ENCODE results near the gene ADGRA3. TPM values are rescaled to one million over a fixed set of nuclear protein-coding genes. Genes with fewer than 3 reads are reported as not detected.

Gene ADGRA3
- total RNA-seq, 6 experiments from 2014 or later: 15.1 to 19.0 (median 17.7) TPM

- Mint-ChIP-seq H3K9me3 (no peaks in the 10 kb centered on the region), H3K4me3 (no peak overlapping the region), H3K27ac (no peak overlapping the region), H3K27me3 (ENCODE audit: insufficient read depth) (no peaks in the 10 kb centered on the region; the same call in 1 of the 2 replicates), H3K36me3 (ENCODE audit: low read depth) (peaks cover 6% of the 10 kb centered on the region; the same call in 1 of the 2 replicates), H3K4me1 (ENCODE audit: low read depth) (no peaks in the 10 kb centered on the region)
- DNase-seq: no peak
- no peak for TF ChIP-seq CTCF (IDR thresholded peaks at IDR 0.05)
These were observed 71.1 kb downstream of the ADGRA3 start for GRCh38 chr4:22444813-22445212.

- no peak for TF ChIP-seq CTCF (IDR thresholded peaks at IDR 0.05)
- no peak for DNase-seq
- Mint-ChIP-seq H3K4me1 (ENCODE audit: low read depth) (no peaks in the 10 kb centered on the region), H3K27me3 (ENCODE audit: insufficient read depth) (no peaks in the 10 kb centered on the region), H3K36me3 (ENCODE audit: low read depth) (0 out of 2 replicates have a peak, but pooled peaks cover under 1% of the 10 kb centered on the region), H3K4me3 (no peak overlapping the region), H3K27ac (no peak overlapping the region), H3K9me3 (no peaks in the 10 kb centered on the region)
These were observed 72.9 kb downstream of the ADGRA3 start for GRCh38 chr4:22442956-22443355.

- Mint-ChIP-seq H3K4me3 (no peak overlapping the region), H3K27me3 (ENCODE audit: insufficient read depth) (no peaks in the 10 kb centered on the region)
These were observed 74.9 kb downstream of the ADGRA3 start for GRCh38 chr4:22440999-22441398.

GRCh38 chr4:22439947-22440346, 75.9 kb downstream of the ADGRA3 start:
- no peak for DNase-seq
- H3K9me3 Mint-ChIP-seq: no peaks in the 10 kb centered on the region
- peaks cover 5% of the 10 kb centered on the region; the same call in 1 of the 2 replicates for H3K36me3 Mint-ChIP-seq (ENCODE audit: low read depth)

More at GRCh38 chr4:22440999-22441398, 74.9 kb downstream of the ADGRA3 start:
- Mint-ChIP-seq H3K4me1 (ENCODE audit: low read depth) (no peaks in the 10 kb centered on the region), H3K36me3 (ENCODE audit: low read depth) (no peaks in the 10 kb centered on the region), H3K9me3 (no peaks in the 10 kb centered on the region), H3K27ac (no peak overlapping the region)
- no peak for DNase-seq
- no peak for TF ChIP-seq CTCF (IDR thresholded peaks at IDR 0.05)

GRCh38 chr4:22435652-22436051, 80.2 kb downstream of the ADGRA3 start:
- Mint-ChIP-seq H3K9me3 (no peaks in the 10 kb centered on the region), H3K4me3 (no peak overlapping the region), H3K36me3 (ENCODE audit: low read depth) (peaks cover 5% of the 10 kb centered on the region; the same call in 1 of the 2 replicates), H3K4me1 (ENCODE audit: low read depth) (no peaks in the 10 kb centered on the region), H3K27ac (no peak overlapping the region), H3K27me3 (ENCODE audit: insufficient read depth) (no peaks in the 10 kb centered on the region)
- no peak for DNase-seq
- TF ChIP-seq CTCF (IDR thresholded peaks at IDR 0.05): no peak

More at GRCh38 chr4:22439947-22440346, 75.9 kb downstream of the ADGRA3 start:
- Mint-ChIP-seq H3K27ac (no peak overlapping the region), H3K4me3 (no peak overlapping the region), H3K27me3 (ENCODE audit: insufficient read depth) (no peaks in the 10 kb centered on the region), H3K4me1 (ENCODE audit: low read depth) (no peaks in the 10 kb centered on the region)
- no peak for TF ChIP-seq CTCF (IDR thresholded peaks at IDR 0.05)

GRCh38 chr4:22434895-22435294, 81.0 kb downstream of the ADGRA3 start:
- peak; percentile 52 for TF ChIP-seq CTCF (IDR thresholded peaks at IDR 0.05)
- Mint-ChIP-seq H3K9me3 (no peaks in the 10 kb centered on the region), H3K27ac (no peak overlapping the region), H3K4me1 (ENCODE audit: low read depth) (no peaks in the 10 kb centered on the region), H3K36me3 (ENCODE audit: low read depth) (peaks cover 5% of the 10 kb centered on the region; the same call in 1 of the 2 replicates), H3K27me3 (ENCODE audit: insufficient read depth) (no peaks in the 10 kb centered on the region), H3K4me3 (no peak overlapping the region)
- peak; percentile 28 for DNase-seq
